Muscle layer of colon (tissue), 2 donors: ENCODE measurements around the gene CATSPER4.

ENCODE experiments used
- H3K27ac ChIP-seq: one replicate; pipeline ENCODE4 v1.7.0; 2013; ENCODE audit warnings: low read depth, mild to moderate bottlenecking, low read length, moderate library complexity
- H3K27me3 ChIP-seq, 2 donors: one replicate each; pipeline ENCODE4 v1.7.0; 2013; ENCODE audit warnings: low read length in 2 of 2, mild to moderate bottlenecking in 2 of 2; ENCODE audit not compliant: insufficient read depth in 2 of 2, control insufficient read depth in 1 of 2
- H3K36me3 ChIP-seq: one replicate; pipeline ENCODE4 v1.7.0; 2013; ENCODE audit warnings: mild to moderate bottlenecking, low read length; ENCODE audit not compliant: insufficient read depth
- H3K4me1 ChIP-seq: one replicate; pipeline ENCODE4 v1.7.0; 2013; ENCODE audit warnings: mild to moderate bottlenecking, low read length; ENCODE audit not compliant: insufficient read depth
- H3K4me3 ChIP-seq, 2 donors: one replicate each; pipeline ENCODE4 v1.7.0; 2013; ENCODE audit warnings: low read length in 2 of 2, low read depth in 1 of 2, mild to moderate bottlenecking in 1 of 2, moderate library complexity in 1 of 2
- H3K9ac ChIP-seq: one replicate; pipeline ENCODE4 v1.7.0; 2013; ENCODE audit warnings: low read length
- H3K9me3 ChIP-seq: one replicate; pipeline ENCODE4 v1.7.0; 2013; ENCODE audit warnings: mild to moderate bottlenecking, low read length
- donor health status: abdominal sarcoma.
- donor health status: Adenocarcinoma of cecum.

The CATSPER4 gene

DNA sequence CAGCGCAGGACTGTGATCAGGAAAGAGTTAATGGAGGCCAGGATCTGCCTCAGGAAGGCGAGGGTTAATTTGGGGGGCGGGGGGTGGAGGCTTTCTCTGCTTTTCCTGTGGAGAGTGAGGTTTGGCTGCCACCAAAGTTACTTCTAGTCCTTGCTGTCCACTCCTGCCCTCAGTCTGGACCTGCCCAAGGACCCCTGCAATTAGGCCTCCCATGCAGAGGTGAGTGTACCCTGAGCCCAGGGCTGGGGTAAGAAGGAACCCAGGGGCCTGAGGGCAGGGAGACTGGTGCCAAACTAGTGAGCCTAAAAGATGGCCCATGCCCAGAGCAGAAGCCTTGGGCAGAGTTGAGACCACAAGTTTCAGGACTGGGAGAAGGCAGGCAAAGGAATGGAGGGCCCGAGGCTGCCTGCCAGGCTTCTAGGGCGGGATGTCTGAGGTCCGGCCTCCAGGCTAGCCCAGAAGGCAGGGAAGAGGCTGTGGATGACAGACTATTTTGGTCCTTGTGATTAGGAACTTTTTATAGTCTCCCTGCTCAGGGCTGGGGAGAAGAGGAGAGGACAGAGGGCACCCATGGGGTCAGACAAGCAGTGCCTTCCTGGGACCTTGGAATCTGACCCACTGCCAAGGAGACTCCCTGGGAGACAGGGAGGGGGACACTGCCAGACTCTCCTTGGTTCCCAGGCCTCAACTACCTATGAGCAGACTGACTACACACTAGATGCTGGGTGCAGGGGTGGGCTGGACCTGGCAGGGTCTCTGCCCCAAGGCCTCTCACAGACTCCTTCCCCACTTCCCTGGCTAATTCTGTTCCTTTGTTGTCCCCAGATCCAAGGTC is 31.3 kb upstream of the CATSPER4 start, which contains the start of gene FAM110D:
Gene FAM110D (plus strand): TSS at position 172 of the 835 bp plus-strand sequence. CDS start 2,213 bp downstream, outside the sequence.
- no peak within 1 kb of the TSS for H3K27ac ChIP-seq
- H3K27me3 ChIP-seq: peaks cover 5 to 30% of the 10 kb centered on the region in 2 donors
- no peak within 1 kb of the TSS for H3K9ac ChIP-seq
- H3K4me1 ChIP-seq: peaks cover 10% of the 10 kb centered on the region
- no peaks in the 10 kb centered on the region for H3K9me3 ChIP-seq
- no peak within 1 kb of the TSS for H3K4me3 ChIP-seq
- H3K36me3 ChIP-seq: no peaks in the 10 kb centered on the region

- no peak overlapping the region for H3K27ac ChIP-seq
- H3K27me3 ChIP-seq: peaks cover 5 to 30% of the 10 kb centered on the region in 2 donors
- H3K4me3 ChIP-seq: no peak overlapping the region
- no peaks in the 10 kb centered on the region for H3K9me3 ChIP-seq
- H3K4me1 ChIP-seq: peaks cover 10% of the 10 kb centered on the region
- H3K9ac ChIP-seq: no peak overlapping the region
- no peaks in the 10 kb centered on the region for H3K36me3 ChIP-seq
Observed at GRCh38 chr1:26159743-26160039, 30.7 kb upstream of the CATSPER4 start.

DNA sequence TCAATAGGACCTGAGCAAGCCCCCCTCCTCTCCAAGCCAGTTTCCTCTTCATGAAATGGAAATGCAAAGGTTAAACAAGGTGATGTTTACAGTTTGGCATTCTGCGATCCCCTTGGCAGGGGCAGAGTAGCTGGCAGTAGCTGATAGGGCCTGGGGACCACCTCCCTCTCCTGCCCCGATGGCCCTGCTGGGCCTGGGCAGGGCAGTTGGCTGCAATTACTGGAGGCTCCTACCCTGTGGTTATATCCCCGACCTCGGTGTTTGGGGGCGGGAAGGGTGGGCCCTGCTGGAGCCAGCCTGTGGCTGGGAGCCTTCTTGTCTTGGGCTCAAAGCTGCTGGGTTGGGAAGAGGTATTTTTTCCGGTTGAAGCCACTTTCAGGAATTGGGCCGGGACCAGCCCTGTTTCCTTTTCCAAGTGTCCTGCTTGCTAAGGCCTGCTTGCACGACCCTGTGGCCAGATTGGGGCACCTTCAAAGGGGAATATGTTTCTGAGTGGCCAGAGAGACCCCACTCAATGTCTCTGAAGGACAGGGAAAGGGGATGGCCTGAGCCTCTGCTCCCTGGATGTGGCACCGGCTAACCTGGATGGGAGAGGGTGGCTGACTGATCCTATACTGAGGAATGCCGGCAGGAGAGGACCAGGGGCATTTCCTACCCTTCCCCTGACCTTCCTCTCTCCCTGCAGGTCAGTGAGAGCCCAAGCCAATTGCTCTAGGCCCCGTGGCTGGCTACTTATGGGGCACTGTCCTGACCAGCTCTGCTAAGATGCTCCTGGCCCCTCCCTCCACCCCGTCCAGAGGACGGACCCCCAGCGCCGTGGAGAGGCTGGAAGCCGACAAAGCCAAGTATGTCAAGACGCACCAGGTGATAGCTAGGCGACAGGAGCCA is 29.6 kb upstream of the CATSPER4 start:
- peaks cover 5 to 30% of the 10 kb centered on the region in 2 donors for H3K27me3 ChIP-seq
- no peak overlapping the region for H3K27ac ChIP-seq
- H3K4me3 ChIP-seq: peak overlapping the region; percentile 55
- H3K9ac ChIP-seq: no peak overlapping the region
- H3K36me3 ChIP-seq: no peaks in the 10 kb centered on the region
- no peaks in the 10 kb centered on the region for H3K9me3 ChIP-seq
- H3K4me1 ChIP-seq: peaks cover 10% of the 10 kb centered on the region

GRCh38 chr1:26161415-26162219 is 28.8 kb upstream of the CATSPER4 start:
- Histone ChIP-seq H3K4me3 (peak overlapping the region; percentile 55 to 56), H3K9me3 (no peaks in the 10 kb centered on the region), H3K4me1 (peaks cover 10% of the 10 kb centered on the region), H3K27me3 (peaks cover 2 to 24% of the 10 kb centered on the region in 2 donors), H3K27ac (no peak overlapping the region), H3K36me3 (no peaks in the 10 kb centered on the region), H3K9ac (no peak overlapping the region)

DNA sequence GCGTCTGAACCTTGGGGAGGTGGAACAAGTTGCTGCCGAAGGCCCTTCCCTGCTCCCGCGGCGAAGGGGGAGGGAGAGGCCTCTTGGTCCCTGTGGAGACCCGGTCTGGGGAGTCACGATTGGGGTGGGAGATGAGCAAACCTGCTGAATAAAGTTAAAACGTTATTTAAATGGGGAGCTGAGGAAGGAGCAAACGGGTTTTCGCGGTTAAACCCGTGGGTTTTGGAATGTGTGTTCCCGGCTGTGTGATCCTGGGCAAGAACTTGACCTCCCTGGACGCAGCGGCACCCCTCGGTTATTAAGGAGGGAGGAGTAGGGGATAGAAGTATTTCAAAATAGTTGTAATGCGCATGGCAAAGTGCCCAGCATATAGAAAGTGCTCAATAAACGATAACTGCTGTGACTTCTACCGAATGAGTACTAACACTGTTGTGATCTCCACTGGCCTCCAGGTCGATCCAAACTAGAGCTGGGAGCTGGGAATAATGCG is 28.1 kb upstream of the CATSPER4 start:
- Histone ChIP-seq H3K27ac (no peak overlapping the region), H3K9me3 (no peaks in the 10 kb centered on the region), H3K4me3 (peak overlapping the region; percentile 22 to 56), H3K9ac (no peak overlapping the region), H3K27me3 (peaks cover 0 to 21% of the 10 kb centered on the region in 2 donors), H3K4me1 (peaks cover 10% of the 10 kb centered on the region), H3K36me3 (no peaks in the 10 kb centered on the region)

DNA sequence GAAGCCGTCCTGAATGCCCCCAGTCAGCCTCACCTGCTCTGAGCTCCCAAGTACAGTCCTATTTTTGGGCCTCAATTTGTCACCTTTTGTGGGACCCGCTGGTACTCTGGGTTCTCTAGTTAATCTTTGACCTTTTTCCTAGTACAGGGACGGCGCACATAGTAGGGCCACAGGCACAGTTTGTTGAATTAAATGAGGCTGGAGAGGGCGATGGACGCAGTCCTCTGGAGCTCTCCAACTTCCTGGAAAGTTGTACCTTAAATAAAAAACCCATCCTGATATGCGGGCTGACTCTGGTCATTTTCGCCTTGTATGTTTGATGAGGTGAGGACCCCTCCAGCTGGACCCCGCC is 26.7 kb upstream of the CATSPER4 start:
- H3K9ac ChIP-seq: no peak overlapping the region
- H3K36me3 ChIP-seq: no peaks in the 10 kb centered on the region
- H3K9me3 ChIP-seq: no peaks in the 10 kb centered on the region
- peaks cover 10% of the 10 kb centered on the region for H3K4me1 ChIP-seq
- H3K27me3 ChIP-seq: peaks cover 0 to 15% of the 10 kb centered on the region in 2 donors
- peak overlapping the region; percentile 47 to 49 for H3K4me3 ChIP-seq
- no peak overlapping the region for H3K27ac ChIP-seq

- H3K27me3 ChIP-seq: peaks cover 0 to 9% of the 10 kb centered on the region in 2 donors
- H3K9me3 ChIP-seq: no peaks in the 10 kb centered on the region
- H3K4me3 ChIP-seq: peak overlapping the region; percentile 47 to 49
- peaks cover 10% of the 10 kb centered on the region for H3K4me1 ChIP-seq
- no peak overlapping the region for H3K9ac ChIP-seq
- H3K36me3 ChIP-seq: no peaks in the 10 kb centered on the region
- no peak overlapping the region for H3K27ac ChIP-seq
Observed at GRCh38 chr1:26164036-26164860, 26.2 kb upstream of the CATSPER4 start.

- Histone ChIP-seq H3K4me3 (no peak overlapping the region), H3K9ac (no peak overlapping the region), H3K27me3 (peaks cover 0 to 8% of the 10 kb centered on the region in 2 donors), H3K9me3 (no peaks in the 10 kb centered on the region), H3K36me3 (no peaks in the 10 kb centered on the region), H3K4me1 (peaks cover 11% of the 10 kb centered on the region), H3K27ac (no peak overlapping the region)
Observed at GRCh38 chr1:26164861-26165842, 25.2 kb upstream of the CATSPER4 start.

DNA sequence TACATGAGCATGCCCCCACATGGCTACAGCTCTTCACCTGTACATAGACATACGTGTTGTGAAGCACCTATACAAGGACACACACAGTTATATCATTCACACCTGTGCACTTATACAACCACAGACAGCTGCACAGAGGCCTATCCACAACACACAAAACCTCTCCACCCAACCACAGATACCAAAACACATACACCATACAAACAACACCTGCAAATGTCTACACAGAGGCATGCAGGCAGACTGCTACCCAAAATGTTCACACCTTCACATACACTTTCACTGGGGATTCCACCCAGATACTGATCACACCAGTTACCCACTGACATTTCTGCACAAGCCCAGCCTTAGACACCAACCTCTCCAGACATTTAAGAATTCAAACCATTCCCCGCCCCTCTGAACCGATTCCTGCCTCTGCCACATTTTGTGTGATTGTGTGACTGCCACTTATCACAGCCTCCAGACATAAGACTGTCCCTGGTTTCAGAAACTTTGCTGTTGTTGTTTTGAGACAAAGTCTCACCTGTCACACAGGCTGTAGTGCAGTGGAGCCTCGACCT is 23.6 kb upstream of the CATSPER4 start:
- Histone ChIP-seq H3K27ac (no peak overlapping the region), H3K4me3 (no peak overlapping the region), H3K9me3 (no peaks in the 10 kb centered on the region), H3K27me3 (no peaks in the 10 kb centered on the region), H3K4me1 (peaks cover 12% of the 10 kb centered on the region), H3K9ac (no peak overlapping the region), H3K36me3 (no peaks in the 10 kb centered on the region)
